Caco-2 (cell line): ENCODE data around the gene LRRC4C. TPM values are rescaled to one million over a fixed set of nuclear protein-coding genes. Genes with fewer than 3 reads are reported as not detected.
A peak's percentile ranks its signal among the peaks of the same experiment; 100 is the strongest.

Experiments used
- BruUV-seq: library from RNA; stranded (reverse); fragments of 400-500 nt; replicated peaks from 2 replicates; lab custom pipeline; 2021; lab: Mats Ljungman, UMichigan
- CTCF ChIA-PET: fragments of 300-600 bp; sonication (Branson Sonifier 250); formaldehyde crosslinking; loops from one replicate; lab custom pipeline; 2022; ENCODE audit warnings: antibody characterized with exemption; lab: Charles Lee
- POLR2A ChIA-PET: fragments of 300-600 bp; sonication (Branson Sonifier 250); formaldehyde crosslinking; loops from one replicate; lab custom pipeline; 2022; ENCODE audit warnings: antibody characterized with exemption; lab: Charles Lee
- DNase-seq, 2 experiments: peaks; one replicate each; pipeline versions ENCODE4 v3.0.0 to v3.0.0-alpha.2; 2020 to 2022
- H3K27me3 ChIP-seq: replicated peaks from 2 replicates; pipeline ENCODE4 v1.6.0; 2011; ENCODE audit warnings: low read length; ENCODE audit not compliant: control insufficient read depth, insufficient read depth
- H3K36me3 ChIP-seq: 2 replicates; pipeline ENCODE4 v1.5.1; 2011; ENCODE audit warnings: low read length; ENCODE audit not compliant: control insufficient read depth, insufficient read depth
- H3K4me1 ChIP-seq: fragments of 250-450 bp; sonication (Bioruptor Pico); 2 replicates; pipeline ENCODE4 v1.5.1; 2020; ENCODE audit warnings: mild to moderate bottlenecking
- H3K4me3 ChIP-seq: 2 replicates; pipeline ENCODE4 v1.5.1; 2011; ENCODE audit warnings: low read depth, mild to moderate bottlenecking, control low read depth, low read length
- H3K9me3 ChIP-seq: fragments of 250-450 bp; sonication (Bioruptor Pico); 2 replicates; pipeline ENCODE4 v1.5.1; 2020; ENCODE audit warnings: mild to moderate bottlenecking, moderate library complexity
- H3K27ac Mint-ChIP-seq: one replicate; pipeline ENCODE4 v1.8.0; 2022; ENCODE audit warnings: mixed read lengths; ENCODE audit not compliant: unreplicated experiment
- H3K27me3 Mint-ChIP-seq: one replicate; pipeline ENCODE4 v1.8.0; 2022; ENCODE audit warnings: mixed read lengths; ENCODE audit not compliant: insufficient read depth, unreplicated experiment
- H3K36me3 Mint-ChIP-seq: one replicate; pipeline ENCODE4 v1.8.0; 2022; ENCODE audit warnings: mild to moderate bottlenecking, mixed read lengths; ENCODE audit not compliant: insufficient read depth, unreplicated experiment
- H3K4me1 Mint-ChIP-seq: one replicate; pipeline ENCODE4 v1.8.0; 2022; ENCODE audit warnings: low read depth, mixed read lengths; ENCODE audit not compliant: unreplicated experiment
- H3K4me3 Mint-ChIP-seq: one replicate; pipeline ENCODE4 v1.8.0; 2022; ENCODE audit warnings: mild to moderate bottlenecking, moderate library complexity, mixed read lengths; ENCODE audit not compliant: unreplicated experiment
- H3K9me3 Mint-ChIP-seq: one replicate; pipeline ENCODE4 v1.8.0; 2022; ENCODE audit warnings: mixed read lengths; ENCODE audit not compliant: unreplicated experiment
- intact Hi-C: fragments of 100-400 bp; cut with micrococcal nuclease; formaldehyde crosslinking; loops from one replicate; pipeline ENCODE4 v1.10.0; 2022; ENCODE audit not compliant: unreplicated experiment
- total RNA-seq: library from RNA; stranded (reverse); gene quantifications from 2 replicates; pipeline ENCODE4 v1.2.3, GENCODE V29; 2022
- TF ChIP-seq, protein P1 (sequence below), 2 experiments: fragments of 200-600 bp in 1 of 2; IDR thresholded peaks; 1 replicate in 1 of 2; 2 replicates in 1 of 2; pipeline versions ENCODE4 v1.5.1 to v1.8.0; 2011 to 2022; ENCODE audit warnings: antibody characterized with exemption in 1 of 2, control low read depth in 1 of 2, inconsistent platforms in 1 of 2, low read depth in 1 of 2, low read length in 1 of 2, mild to moderate bottlenecking in 1 of 2, moderate library complexity in 1 of 2; ENCODE audit not compliant: insufficient read depth in 1 of 2, severe bottlenecking in 1 of 2, unreplicated experiment in 1 of 2

Gene LRRC4C
- total RNA-seq, 1 experiment from 2014 or later: not detected

DNA sequence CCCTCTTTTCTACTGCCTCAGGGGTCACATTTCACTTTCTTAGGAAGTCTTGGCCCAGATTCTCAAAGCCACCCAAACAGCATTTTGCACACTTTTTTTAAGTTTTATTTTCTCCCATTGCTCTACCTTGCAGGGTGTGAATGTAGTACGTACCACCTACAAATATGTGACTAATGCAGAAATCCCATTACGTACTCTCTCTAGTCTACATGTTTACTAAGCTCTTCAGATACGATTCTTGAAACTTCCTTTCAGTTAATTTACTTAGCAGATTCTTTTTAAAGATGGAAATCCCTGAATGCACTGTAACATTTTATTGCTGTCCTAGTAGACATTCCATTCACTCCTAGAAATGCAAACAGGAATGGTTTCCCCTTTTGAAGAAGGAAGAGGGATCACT lies 61.3 kb downstream of the LRRC4C start:
- H3K27me3 ChIP-seq: no peaks in the 10 kb centered on the region
- Mint-ChIP-seq H3K4me1 (peaks cover 50% of the 10 kb centered on the region), H3K36me3 (no peaks in the 10 kb centered on the region), H3K27ac (peak overlapping the region; percentile 96), H3K9me3 (peaks cover 37% of the 10 kb centered on the region), H3K27me3 (no peaks in the 10 kb centered on the region), H3K4me3 (peak overlapping the region; percentile 44)
- no peaks in the 10 kb centered on the region for H3K9me3 ChIP-seq
- DNase-seq: peak in 1 of 2 experiments; percentile 39
- no peaks in the 10 kb centered on the region for H3K36me3 ChIP-seq
- TF ChIP-seq, protein P1, sequence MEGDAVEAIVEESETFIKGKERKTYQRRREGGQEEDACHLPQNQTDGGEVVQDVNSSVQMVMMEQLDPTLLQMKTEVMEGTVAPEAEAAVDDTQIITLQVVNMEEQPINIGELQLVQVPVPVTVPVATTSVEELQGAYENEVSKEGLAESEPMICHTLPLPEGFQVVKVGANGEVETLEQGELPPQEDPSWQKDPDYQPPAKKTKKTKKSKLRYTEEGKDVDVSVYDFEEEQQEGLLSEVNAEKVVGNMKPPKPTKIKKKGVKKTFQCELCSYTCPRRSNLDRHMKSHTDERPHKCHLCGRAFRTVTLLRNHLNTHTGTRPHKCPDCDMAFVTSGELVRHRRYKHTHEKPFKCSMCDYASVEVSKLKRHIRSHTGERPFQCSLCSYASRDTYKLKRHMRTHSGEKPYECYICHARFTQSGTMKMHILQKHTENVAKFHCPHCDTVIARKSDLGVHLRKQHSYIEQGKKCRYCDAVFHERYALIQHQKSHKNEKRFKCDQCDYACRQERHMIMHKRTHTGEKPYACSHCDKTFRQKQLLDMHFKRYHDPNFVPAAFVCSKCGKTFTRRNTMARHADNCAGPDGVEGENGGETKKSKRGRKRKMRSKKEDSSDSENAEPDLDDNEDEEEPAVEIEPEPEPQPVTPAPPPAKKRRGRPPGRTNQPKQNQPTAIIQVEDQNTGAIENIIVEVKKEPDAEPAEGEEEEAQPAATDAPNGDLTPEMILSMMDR (IDR thresholded peaks at IDR 0.05; ENCODE audit: insufficient read depth in 1 of 2, low read depth in 1 of 2, low read length in 1 of 2, severe bottlenecking in 1 of 2, unreplicated experiment in 1 of 2): no peak
- POLR2A ChIA-PET: interaction anchor here (0.5 kb wide), 1 partner anchor 23 kb away, joined by 3 read pairs; no protein-coding TSS in a partner anchor
- intact Hi-C loops: loop anchor here (5.0 kb wide), 2 partner anchors 34 to 266 kb away; no protein-coding TSS in a partner anchor
- H3K4me3 ChIP-seq: no peak overlapping the region
- peaks cover 27% of the 10 kb centered on the region for H3K4me1 ChIP-seq
- CTCF ChIA-PET: no interaction called here
- no TSS peak for BruUV-seq

DNA sequence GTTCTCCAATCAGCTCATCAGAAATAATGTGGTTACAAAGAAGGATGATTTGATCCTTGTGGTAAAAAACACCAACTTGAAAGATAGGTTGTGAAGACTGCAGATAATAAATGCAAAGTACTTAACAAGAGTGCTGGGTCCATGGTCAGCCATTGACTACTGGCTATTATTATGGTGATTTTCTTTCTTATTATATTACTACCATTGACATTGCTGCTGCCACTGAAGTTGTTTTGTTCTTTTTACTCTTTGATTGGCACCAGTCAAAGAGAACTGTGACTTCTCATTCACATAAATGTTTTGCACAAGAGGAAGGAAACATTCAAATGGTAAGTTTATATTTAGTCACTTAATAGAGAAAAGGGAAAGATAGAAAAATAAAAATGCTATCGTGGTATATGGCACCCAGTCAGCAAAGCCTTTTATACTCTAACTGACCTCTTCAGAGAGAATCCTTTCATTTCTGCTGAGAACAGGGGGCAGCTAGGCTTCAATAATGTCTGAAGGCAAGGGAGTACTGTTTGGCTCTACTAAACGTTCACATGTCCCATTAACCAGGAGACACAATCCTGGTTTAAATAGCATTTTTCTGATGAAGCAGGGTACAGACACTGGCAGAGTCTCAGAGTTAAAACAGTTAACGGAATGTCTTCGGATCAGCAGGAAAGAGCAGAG lies 64.8 kb downstream of the LRRC4C start:
- POLR2A ChIA-PET: no interaction called here
- no peak overlapping the region for H3K4me3 Mint-ChIP-seq

DNA sequence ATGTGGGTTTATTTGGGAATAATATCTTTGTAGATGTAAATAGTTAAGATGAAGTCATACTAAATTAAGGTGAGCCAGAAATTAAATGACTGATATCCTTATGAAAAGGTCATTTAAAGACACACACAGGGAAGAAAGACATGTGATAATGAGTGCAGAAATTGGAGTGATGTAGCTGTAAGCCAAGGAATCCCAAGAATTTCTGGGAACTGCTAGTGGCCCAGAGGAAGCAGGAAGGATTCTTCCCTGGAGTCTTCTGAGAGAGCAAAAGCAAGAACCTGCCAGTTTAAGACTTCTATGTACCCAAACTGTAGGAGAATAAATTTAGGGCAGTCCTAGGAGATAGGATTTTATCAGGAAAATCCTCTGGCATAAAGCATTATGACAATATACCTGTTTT lies 66.9 kb downstream of the LRRC4C start:
- intact Hi-C loops: no loop called here
- ChIA-PET POLR2A (no interaction called here), CTCF (no interaction called here)
- H3K4me3 ChIP-seq: no peak overlapping the region
- peaks cover 28% of the 10 kb centered on the region for H3K4me1 ChIP-seq
- H3K9me3 ChIP-seq: no peaks in the 10 kb centered on the region
- no peaks in the 10 kb centered on the region for H3K36me3 Mint-ChIP-seq
- TF ChIP-seq, protein P1 (IDR thresholded peaks at IDR 0.05; ENCODE audit: insufficient read depth in 1 of 2, low read depth in 1 of 2, low read length in 1 of 2, severe bottlenecking in 1 of 2, unreplicated experiment in 1 of 2): no peak
- H3K27me3 ChIP-seq: no peaks in the 10 kb centered on the region
- no peak for DNase-seq
- H3K36me3 ChIP-seq: no peaks in the 10 kb centered on the region
- peaks cover 44% of the 10 kb centered on the region for H3K4me1 Mint-ChIP-seq
- peaks cover 17% of the 10 kb centered on the region for H3K9me3 Mint-ChIP-seq
- H3K4me3 Mint-ChIP-seq: no peak overlapping the region
- BruUV-seq: no TSS peak
- H3K27ac Mint-ChIP-seq: no peak overlapping the region
- no peaks in the 10 kb centered on the region for H3K27me3 Mint-ChIP-seq

More for the DNA sequence above, 64.8 kb downstream of the LRRC4C start:
- no peak overlapping the region for H3K4me3 ChIP-seq
- peaks cover 40% of the 10 kb centered on the region for H3K4me1 ChIP-seq
- no TSS peak for BruUV-seq
- TF ChIP-seq, protein P1 (IDR thresholded peaks at IDR 0.05; ENCODE audit: insufficient read depth in 1 of 2, low read depth in 1 of 2, low read length in 1 of 2, severe bottlenecking in 1 of 2, unreplicated experiment in 1 of 2): no peak
- Mint-ChIP-seq H3K4me1 (peaks cover 53% of the 10 kb centered on the region), H3K27ac (no peak overlapping the region), H3K36me3 (no peaks in the 10 kb centered on the region), H3K27me3 (no peaks in the 10 kb centered on the region), H3K9me3 (peaks cover 18% of the 10 kb centered on the region)
- CTCF ChIA-PET: no interaction called here
- intact Hi-C loops: loop anchor here (5.0 kb wide), 2 partner anchors 38 to 262 kb away; no protein-coding TSS in a partner anchor
- H3K36me3 ChIP-seq: no peaks in the 10 kb centered on the region
- no peak for DNase-seq
- no peaks in the 10 kb centered on the region for H3K27me3 ChIP-seq
- no peaks in the 10 kb centered on the region for H3K9me3 ChIP-seq
